ENCODE measurements around the gene INTS2.

DNA sequence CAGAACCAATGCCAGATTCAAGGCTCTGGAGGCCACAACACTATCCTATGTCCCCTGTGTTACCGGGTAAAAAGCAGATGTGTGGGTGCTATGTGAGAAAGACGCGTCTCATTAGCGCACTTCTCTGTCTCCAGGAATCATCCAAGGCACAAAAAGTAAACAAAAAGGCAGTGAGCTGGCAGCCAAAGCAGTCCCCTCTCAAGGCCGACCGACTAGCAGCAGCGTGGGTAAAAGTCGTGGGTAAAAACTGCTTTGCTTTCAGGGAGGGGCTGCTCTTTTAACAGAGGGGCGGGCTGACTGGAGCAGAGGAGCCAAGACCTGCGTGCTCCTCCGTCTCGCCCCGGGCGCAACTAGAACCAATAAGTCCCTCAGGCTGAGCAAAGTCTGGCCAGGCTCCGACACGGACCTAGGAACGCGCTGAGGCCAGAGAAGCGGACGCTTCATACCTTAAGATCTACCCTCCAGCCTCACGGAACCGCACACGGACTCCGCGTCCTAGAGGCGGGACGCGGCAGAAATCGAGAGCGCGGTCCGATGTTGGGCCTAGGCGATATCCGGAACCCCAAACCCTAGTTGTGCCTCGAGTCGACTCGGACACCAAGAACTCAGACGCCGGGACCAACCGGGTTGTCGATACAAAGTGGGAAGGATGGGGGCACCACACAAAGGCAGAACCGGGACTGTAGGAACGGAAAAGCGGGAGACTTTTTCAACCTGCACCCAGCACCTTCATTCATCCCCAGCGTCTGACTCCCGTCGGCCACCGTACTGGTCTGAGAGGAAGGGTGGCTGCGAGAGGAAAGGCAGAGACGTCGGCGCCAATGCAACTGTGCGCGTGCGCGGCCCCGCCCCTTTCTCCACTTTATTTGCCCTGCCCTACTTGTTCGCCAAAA is at the start of gene INTS2:
- TF ChIP-seq CTCF (IDR thresholded peaks at IDR 0.05) (peak in 2 of 4 experiments; percentile 8 to 24), POLR2A (IDR thresholded peaks at IDR 0.05) (peak; percentile 57 to 80)
